Subcutaneous adipose tissue (tissue), 4 donors: ENCODE data around the gene SLC25A33. TPM values are rescaled to one million over a fixed set of nuclear protein-coding genes. Genes with fewer than 3 reads are reported as not detected.

Source experiments
- total RNA-seq, 4 donors: library from RNA; depleted of rRNA; stranded (reverse); fragments of >200 nt; gene quantifications; one replicate each; pipeline ENCODE4 v1.1.0, GENCODE V29; 2016
- TF ChIP-seq, protein P1 (sequence below): fragments of 450-650 bp; IDR thresholded peaks from one replicate; pipeline ENCODE4 v1.5.1; 2016; ENCODE audit warnings: low read depth, mild to moderate bottlenecking, control low read depth, antibody characterized with exemption, moderate library complexity

Gene SLC25A33
- total RNA-seq, 4 donors from 2014 or later = 8.5 to 28.8 (median 12.9) TPM

DNA sequence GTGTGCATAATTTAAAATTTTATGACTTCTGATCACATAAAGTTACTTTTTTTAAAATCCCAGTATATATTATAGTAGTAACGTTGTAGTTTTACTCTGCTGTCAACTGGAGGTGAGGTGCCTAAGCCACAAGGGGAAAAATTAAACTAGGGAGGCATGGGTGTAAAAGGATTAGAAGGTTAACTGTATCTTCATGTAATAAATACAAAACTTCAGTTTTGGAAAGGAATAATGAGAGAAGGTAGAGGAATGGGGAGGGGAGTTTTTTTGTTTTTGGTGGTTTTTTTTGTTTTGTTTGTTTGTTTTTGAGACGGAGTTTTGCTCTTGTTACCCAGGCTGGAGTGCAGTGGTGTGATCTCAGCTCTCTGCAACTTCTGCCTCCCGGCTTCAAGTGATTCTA is 5.7 kb downstream of the SLC25A33 start:
- TF ChIP-seq, protein P1, sequence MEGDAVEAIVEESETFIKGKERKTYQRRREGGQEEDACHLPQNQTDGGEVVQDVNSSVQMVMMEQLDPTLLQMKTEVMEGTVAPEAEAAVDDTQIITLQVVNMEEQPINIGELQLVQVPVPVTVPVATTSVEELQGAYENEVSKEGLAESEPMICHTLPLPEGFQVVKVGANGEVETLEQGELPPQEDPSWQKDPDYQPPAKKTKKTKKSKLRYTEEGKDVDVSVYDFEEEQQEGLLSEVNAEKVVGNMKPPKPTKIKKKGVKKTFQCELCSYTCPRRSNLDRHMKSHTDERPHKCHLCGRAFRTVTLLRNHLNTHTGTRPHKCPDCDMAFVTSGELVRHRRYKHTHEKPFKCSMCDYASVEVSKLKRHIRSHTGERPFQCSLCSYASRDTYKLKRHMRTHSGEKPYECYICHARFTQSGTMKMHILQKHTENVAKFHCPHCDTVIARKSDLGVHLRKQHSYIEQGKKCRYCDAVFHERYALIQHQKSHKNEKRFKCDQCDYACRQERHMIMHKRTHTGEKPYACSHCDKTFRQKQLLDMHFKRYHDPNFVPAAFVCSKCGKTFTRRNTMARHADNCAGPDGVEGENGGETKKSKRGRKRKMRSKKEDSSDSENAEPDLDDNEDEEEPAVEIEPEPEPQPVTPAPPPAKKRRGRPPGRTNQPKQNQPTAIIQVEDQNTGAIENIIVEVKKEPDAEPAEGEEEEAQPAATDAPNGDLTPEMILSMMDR = no peak

GRCh38 chr1:9549955-9550546 is 10.8 kb downstream of the SLC25A33 start:
- TF ChIP-seq, protein P1 = no peak

GRCh38 chr1:9551984-9552383 is 12.7 kb downstream of the SLC25A33 start:
- TF ChIP-seq, protein P1 = no peak

- TF ChIP-seq, protein P1 = no peak
Observed at GRCh38 chr1:9553736-9554144, 14.5 kb downstream of the SLC25A33 start.

DNA sequence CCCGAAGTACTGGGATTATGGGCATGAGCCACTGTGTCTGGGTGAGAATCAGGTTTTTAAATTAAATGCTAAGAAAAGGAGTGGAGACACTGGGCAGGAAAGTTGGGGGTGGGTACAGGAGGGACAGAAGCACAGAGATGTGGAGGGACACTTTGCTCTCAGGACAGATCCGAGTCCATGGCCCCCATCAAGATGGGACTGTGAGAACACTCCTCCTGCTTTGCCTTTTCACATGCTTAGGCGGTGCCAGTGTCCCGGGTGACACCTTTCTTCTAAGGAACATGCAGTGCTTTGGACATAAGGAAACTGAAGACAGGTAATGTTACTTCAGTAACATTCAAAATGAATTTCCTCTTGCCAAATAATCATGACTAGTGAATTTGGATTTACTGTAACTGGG is 16.7 kb downstream of the SLC25A33 start:
- TF ChIP-seq, protein P1 = no peak

DNA sequence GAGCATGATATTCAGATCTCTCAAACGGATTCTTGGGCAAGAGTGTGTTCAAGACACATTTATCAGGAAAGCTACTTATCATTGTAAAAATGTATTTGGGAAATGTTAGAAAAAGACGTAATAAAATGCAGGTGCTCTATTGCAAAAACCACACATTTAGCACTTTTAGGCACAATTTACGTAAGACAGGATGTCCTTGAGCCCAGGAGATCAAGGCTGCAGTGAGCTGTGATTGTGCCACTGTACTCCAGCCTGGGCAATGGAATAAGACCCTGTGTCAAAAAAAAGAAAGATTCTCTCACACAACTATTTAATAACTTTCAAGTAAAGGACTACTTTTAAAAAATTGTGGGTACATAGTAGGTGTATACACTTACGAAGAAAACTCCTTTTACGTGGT is 18.4 kb downstream of the SLC25A33 start:
- TF ChIP-seq, protein P1 = no peak

DNA sequence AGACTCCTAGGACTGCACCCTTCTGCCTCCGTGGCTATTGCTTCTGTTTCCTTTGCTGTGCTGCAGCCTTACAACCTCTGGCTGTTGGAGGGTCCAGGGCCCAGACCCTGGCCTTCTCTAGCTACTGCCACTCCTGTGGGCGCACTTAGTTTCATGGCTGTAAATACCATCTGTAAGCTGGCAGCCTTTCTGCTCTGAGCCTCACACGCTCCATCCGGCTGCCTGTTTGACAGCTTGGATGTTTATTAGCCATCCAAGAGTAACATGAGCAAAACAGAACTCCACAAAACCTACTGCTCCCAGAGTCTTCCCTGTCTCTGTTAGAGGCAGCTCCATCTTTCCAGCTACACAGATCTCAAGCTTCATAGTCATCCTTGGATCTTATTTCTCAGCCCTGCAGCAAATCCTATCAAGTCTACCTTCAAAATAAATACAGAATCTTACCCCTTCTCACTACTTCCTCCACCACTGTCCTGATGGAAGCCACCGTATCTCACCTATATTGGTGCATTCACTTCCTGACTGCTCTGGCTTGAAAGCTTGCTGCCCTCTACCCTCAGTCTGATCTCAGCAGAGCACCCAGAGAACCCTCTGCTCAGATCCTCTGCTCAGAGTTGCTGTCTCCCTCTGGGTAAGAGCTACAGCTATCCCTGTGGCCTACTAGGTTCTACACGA is 19.1 kb downstream of the SLC25A33 start:
- TF ChIP-seq, protein P1 = no peak
